HG02623 (cell line): ENCODE measurements around the gene UGGT1.
"Not testable (repeated sequence)": the region's sequence is repeated elsewhere in the genome, so short reads cannot be mapped to it uniquely, and the experiment has no call there.

Experiments used
- ATAC-seq: cut with Tn5 transposase; IDR thresholded peaks from one replicate; pipeline ENCODE4 v1.9.1; 2021; ENCODE audit warnings: moderate library complexity; ENCODE audit not compliant: unreplicated experiment

UGGT1 gene

DNA sequence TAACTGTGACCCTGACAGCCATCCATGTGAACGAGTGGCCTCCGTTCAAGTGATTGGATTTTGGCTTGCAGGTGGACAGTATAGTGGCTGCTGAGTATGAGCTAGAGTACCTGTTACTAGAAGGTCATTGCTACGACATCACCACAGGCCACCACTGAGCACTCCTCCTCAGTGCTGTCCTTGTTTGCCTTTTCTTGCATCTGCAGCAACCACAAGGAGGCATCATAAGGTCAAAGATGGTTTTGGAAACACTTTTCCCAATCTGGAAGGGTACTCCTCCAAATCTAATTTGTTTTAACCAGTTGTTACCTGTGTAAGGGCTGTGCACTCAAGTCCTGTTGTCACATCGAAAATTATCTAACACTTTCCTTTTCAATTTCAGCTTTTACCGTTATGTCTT, 81.2 kb downstream of the UGGT1 start:
- no peak for ATAC-seq

DNA sequence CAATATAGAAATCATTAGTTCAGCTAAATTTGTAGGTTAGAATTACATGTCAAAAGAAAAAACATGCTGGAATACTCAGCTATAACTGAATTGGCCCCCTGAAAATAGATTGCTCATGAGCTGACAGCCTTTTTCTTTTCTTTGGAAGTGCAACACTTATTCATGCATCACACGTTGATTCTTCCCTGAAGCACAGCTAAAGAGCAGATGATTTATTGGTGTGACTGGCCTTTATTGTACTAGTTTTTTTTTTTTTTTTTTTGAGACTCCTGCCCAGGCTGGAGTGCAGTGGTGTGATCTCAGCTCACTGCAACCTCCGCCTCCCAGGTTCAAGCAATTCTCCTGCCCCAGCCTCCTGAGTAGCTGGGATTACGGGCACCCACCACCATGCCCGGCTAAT, 83.1 kb downstream of the UGGT1 start:
- ATAC-seq: not testable (repeated sequence)

DNA sequence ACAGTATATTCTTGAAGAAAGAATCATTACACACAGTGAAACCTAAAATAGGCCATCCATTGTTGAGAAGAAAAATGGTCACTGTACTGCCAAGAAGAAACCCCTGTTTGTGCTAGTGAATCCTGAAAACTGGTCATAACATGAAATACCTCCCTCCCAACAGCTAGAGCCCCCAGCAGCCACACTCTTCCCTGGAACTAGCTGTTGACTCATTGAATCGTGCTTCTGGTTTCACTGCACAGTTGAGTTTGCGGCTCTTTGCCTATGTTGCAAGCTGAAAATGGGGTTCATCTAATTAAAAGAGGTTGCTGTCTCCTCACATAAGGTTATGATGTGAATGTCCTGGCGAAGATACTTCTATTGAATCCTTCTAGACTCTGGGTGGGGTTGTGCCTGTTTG, 86.3 kb downstream of the UGGT1 start:
- ATAC-seq: no peak

DNA sequence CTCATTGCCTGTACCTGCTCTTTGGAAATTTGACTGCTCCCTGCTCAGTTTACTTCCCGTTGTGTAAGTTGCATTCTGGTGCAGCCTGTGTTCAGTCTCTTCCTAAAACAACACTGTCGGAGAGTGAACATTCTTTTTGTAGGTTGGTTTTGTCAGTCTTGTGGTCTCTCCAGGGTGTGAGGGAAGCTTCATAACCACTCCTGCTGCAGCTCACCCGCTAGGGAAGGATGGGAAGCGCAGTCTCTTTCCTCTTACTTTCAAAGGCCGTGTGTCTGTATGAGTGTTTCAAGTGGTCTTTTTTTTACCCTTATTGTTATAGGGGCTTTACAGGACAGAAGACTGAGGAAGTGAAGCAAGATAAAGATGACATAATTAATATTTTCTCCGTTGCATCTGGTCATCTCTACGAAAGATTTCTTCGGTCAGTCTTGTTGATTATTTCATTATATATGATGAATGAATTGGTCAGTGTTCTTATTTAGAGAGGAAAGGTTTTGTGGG, 87.2 kb downstream of the UGGT1 start:
- ATAC-seq: no peak

DNA sequence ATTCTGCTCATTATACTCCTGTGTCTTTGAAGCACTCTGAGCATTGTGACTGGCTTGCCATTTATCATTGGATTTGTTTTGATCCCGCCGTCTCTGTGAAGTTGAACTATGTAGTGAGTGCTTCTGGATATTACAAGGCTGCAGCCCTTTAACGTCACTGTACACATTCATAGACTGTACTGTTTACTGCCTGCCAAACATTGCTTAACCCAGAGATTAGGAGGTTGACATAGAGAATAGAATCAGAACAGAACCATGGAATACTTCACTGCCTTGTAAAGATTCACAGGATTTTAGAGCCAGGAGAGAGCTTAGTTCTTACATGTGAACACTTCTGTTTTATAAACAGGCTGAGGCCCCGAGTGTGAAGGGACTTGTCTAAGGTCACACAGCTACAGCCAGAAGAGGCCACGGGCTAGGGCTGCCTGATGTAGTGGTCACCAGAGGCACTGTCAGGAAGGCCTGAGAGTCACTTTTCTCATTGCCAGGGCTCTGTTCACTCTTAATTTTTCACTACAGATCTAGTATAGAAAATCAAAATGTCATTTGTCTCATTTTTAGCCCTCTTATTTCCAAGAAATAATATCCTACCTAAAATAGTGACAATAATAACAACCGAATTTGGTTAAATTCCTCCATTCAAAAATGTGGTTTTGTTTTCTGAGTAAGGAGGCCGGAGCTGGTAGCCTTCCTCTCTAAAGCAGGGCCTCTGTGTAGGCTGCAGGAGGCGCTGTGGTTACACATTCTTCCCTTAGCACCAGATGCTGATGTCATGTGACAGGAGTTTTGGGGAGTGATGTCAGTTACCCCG, 87.9 kb downstream of the UGGT1 start:
- no peak for ATAC-seq

DNA sequence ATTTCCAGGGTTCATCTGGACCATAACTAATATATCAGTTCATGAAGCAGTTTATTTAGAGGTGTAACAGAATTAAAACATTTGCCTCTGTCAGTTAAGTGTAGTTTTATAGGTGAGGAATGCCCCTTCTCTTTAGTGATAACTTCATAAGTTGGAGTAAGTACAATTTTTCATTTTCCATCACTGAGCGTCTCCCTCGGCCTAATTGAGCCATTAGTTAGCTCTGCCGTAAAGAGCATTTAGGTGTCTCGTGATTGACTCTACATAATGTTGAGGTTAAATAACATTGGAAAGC, 88.4 kb downstream of the UGGT1 start:
- no peak for ATAC-seq

DNA sequence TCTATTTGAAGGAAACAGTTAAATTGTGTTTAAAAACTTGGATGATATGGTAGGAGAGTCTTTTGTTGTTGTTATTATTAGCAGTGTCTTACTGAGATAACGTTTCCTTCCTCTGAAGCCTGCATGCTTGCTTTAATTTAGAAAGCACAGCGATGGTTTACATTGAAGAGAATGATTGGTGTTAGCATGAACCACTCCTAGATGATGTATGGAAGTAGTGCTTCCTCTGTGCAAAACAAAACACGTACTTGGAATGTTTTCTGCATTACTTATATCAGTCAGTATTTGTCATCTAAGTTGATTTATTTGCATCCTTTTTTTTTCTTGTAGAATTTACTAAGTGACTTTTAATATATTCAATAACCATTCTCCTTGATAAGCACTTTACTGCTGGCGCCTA, 89.0 kb downstream of the UGGT1 start:
- ATAC-seq: no peak

DNA sequence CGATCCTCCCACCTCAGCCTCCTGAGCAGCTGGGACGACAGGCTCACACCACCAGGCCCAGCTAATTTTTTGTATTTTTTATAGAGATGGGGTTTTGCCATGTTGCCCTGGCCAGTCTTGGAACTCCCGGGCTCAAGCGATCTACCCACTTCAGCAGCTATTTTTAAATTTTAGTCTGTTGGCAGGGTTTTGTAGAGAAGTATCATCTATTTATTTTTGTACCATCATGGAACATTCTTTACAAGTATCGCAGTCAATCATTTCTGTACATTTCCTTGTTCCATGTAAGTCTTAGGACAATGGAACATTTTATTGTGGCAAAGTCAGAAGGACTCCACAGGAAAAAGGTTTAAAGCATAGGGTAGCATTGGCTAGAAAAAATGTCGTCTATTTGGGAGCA, 94.6 kb downstream of the UGGT1 start:
- ATAC-seq: no peak

DNA sequence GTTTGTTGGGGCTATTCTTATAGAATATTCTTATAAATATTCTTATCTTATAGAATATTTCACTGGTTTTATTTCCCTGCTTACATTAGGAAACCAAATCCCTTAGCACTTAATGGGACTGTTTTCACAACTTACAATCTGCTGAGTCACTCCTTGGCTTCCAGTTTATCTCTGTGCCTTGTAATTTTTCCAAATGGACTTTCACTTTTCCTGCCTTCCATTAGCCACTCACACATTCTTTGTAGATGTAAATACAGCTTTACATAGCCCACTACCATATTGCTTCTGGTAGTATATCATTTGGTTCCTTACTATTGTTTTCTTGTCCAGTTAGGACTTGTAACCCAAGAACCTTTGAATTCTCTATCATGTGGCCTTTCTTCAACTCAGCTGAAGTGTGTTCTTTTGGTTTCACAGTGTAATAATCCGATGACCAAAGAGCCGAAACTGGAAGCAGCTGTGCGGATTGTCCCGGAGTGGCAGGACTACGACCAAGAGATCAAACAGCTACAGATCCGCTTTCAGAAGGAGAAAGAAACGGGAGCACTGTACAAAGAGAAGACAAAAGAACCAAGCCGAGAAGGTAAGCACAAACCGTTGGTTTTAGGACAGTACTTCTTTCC, 96.1 kb downstream of the UGGT1 start:
- ATAC-seq: no peak

DNA sequence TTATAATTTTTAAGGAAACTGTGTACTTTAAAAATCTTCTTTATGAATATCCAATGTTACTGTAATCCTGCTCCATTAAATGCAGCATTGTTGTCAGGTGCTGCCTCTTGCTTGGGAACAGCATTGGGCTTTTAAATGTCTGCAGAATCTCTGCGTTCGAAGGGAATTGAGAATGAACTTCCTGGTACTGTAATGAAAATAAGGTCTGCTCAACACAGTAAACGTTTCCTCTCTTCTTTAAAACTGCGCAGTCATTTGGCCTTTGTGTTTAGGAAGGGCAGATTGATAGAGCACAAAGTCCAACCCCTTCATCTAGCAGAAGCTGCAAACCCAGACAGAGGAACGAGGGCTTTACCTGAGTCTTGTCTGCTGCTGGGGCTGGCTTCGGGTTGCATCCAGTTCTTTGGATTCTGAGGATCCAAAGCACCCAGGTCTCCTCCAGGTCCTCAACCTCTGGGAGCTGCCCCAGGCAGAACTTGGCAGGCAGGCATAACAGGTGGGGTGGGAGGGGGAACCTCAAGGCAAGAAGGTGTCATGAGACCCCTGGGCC, 104.5 kb downstream of the UGGT1 start:
- no peak for ATAC-seq

DNA sequence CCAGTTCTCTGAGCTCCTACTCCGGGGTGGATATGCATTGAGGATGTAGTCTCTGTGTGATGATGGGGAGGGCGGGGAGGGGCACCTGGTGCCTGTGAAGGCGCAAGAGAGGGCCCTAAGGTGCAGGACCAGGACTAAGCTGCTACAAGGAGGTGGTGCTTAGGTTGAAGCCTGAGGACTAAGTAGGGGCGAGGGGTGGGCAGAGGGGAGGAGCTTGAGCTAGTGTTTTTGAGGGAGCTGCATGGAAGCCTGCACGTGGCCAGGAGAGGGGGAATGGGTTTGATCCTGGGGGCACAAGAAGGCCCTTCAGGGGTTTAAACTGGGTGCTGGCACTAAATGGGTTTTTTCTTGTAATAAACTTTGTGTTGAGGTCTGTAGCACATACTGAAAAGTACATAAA, 105.0 kb downstream of the UGGT1 start:
- no peak for ATAC-seq

DNA sequence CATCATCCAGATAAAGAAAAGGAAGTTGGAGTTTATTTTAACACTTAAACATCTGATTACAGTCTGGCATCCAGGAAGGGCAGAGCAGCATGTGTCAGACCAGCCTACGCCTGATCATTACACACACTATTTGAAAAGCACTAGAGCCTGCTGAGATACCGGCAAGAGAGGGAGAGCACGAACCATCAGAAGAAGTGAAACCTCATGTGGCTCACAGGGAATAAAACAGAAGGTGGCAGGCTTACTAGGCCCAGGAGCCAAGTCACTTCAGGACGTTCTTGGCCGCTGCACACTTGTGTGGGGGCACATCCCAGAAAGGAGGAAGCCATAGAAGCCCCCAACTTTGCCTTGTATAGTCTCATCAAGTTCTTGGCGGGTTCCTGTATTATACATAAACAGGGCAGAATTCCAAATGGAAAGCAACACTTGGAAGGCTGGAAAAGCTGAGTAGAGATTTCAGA, 105.5 kb downstream of the UGGT1 start:
- no peak for ATAC-seq

DNA sequence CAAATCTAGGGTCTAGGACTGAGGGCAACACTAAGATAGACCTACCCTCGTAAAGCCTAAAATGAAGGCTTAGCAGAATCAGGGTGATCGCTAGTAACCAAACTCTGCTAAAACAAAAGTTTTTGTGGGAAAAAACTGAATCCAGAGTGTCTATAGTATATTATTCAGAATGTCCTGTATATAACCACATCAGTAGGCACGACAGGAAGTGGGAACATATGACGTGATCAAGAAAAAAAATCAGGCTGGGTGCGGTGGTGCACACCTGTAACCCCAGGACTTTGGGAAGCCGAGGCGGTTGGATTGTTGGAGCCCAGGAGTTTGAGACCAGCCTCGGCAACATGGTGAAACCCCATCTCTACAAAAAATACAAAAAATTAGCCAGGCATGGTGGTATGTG, 106.1 kb downstream of the UGGT1 start:
- no peak for ATAC-seq

DNA sequence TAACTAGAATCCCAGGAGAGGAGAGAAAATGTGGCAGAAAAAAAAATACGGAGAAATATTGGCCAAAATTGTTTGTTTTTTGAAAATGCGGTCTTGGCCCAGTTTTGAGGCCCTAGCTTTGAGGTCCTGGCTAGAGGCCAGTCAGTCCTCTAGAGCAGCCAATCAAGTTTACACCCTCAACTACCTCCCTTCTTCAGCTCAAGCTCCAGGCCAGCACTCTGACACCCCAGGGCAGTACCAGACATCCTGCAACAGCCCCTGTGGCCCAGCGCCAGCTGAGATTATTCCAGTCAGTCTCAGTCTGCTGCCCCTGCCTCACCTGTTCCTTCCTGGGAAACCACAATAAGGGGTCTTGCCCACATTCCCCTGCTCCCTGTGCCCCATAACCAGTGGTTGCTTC, 107.7 kb downstream of the UGGT1 start:
- ATAC-seq: no peak

DNA sequence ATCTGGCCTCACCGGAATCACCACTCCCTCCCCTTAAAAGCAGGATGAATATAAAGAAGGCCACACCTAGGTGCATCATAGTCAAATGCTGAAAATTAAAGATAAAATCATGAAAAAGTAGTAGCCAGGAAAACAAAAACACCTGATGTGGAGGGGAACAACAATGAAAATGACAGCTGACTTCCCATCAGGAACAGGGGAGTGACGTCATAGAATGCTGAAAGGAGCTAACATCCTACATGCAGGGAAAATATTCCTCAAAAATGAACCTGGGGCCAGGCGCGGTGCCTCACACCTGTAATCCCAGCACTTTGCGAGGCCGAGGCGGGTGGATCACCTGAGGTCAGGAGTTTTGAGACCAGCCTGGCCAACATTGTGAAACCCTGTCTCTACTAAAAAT, 108.1 kb downstream of the UGGT1 start:
- ATAC-seq: no peak

DNA sequence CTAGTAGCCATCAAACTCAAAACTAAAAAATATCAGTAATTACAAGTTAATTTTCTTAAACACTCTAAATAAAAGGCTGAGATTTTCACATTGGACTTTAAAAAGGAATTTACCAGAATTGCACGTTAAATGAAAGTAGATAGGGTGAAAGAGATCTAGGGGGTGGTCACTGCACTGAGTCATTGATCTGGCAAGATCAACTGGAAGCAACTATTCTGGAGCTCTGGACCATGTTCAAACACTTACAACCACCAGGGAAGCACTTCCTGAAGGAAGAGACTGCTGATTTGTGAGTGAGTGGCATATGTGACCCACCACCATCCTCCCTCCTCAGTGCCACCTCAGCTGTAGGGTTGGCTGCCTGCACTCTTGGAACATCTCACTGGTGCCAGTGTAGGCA, 111.8 kb downstream of the UGGT1 start:
- ATAC-seq: no peak

DNA sequence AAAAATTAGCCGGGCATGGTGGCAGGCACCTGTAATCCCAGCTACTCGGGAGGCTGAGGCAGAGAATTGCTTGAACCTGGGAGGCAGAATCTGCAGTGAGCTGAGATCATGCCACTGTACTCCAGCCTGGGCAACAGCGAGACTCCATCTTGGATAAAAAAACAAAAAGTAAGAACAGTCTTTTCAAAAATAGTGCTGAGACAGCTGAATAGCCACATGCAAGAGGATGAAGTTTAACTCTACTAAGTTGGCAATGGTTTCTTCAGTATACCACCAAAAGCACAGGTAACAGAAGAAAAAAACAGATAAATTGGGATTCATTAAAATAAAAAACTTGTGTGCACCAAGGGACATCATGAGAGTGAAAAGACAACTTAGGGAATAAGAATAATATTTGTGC, 115.2 kb downstream of the UGGT1 start:
- ATAC-seq: no peak

DNA sequence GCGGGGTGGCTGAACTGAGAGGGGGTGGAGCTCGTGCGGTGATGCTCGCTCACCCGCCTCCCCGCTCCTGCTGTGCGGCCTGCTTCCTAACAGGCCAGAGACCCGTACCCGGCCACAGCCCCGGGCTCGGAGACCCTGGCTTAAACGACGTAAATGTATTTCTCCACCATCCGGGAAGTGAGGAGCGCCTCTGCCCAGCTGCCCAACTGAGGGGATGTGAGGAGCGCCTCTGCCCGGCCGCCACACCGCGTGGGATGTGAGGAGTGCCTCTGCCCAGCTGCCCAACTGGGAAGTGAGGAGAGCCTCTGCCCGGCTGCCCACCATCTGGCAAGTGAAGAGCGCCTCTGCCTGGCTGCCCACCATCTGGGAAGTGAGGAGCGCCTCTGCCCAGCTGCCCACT, 117.0 kb downstream of the UGGT1 start:
- ATAC-seq: no peak

DNA sequence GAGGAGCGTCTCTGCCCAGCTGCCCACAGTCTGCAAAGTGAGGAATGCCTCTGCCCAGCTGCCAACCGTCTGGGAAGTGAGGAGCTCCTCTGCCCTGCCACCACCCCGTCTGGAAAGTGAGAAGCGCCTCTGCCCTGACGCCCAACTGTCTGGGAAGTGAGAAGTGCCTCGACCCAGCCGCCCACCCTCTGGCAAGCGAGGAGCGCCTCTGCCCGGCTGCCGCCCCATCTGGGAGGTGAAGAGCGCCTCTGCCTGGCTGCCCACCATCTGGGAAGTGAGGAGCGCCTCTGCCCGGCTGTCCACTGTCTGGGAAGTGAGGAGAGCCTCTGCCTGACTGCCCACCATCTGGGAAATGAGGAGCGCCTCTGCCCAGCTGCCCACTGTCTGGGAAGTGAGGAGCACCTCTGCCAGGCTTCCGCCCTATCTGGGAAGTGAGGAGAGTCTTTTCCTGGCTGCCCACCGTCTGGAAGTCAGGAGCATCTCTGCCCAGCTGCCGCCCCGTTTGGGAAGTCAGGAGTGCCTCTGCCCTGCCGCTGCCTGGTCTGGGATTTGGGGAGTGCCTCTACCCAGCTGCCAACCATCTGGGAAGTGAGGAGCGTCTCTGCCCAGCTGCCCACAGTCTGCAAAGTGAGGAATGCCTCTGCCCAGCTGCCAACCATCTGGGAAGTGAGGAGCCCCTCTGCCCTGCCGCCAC, 117.8 kb downstream of the UGGT1 start:
- ATAC-seq: not testable (repeated sequence)

DNA sequence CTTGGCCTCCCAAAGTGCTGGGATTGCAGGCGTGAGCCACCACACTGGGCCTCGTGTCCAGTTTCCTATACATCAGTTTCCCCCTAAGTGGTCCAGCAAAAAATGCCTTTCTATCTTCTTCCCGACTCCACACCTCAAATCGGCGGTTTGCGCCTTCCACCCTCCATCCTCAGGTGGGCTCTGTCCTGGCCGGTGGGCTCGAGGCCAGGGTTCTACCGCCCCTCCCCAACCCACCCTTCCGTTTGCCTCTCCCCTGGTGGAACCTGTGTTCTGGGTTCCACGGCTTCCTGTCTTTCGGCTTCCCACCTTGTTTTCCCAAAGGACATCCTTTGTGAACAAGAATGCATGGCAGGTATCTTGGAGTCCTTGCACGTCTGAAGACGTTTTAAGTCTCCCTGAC, 123.3 kb downstream of the UGGT1 start:
- ATAC-seq: no peak

DNA sequence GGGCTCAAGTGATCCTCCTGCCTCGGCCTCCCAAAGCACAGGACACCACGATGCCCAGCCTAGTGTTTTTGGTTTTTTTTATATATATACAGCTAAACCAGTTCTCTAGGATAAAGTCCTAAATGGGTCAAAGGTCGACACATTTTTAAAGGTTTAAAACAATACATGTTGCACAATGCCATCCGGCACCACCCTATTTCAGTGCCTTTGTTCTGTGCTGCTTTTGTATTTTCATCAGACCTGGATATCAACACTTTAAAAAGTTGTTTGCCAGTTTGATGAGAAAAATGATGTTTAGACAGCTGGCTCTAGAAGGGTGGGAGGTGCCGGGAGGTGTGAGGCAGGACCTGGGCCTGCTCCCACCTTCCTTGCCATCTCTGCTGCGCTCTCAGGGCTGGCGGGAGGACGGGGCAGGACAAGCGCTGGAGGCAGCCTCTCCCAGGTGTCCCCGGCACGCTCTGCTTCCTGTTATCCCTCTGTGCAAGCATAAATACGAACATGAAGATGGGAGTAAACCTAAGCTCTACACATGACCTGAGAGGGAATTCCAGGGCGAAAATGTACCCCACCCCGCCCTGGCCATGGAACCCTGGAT, 124.0 kb downstream of the UGGT1 start:
- no peak for ATAC-seq
